K562 (cell line): ENCODE data around the gene DDX54. TPM values are rescaled to one million over a fixed set of nuclear protein-coding genes. Genes with fewer than 3 reads are reported as not detected.

Experiments
- CHD7 ChIP-seq: fragments of 200-600 bp; sonication (generic); IDR thresholded peaks from one replicate; pipeline ENCODE4 v1.6.1; 2012; ENCODE audit warnings: mild to moderate bottlenecking, low read depth, low read length, inconsistent platforms
- DDX20 ChIP-seq: fragments of 450-650 bp; IDR thresholded peaks from 2 replicates; pipeline ENCODE4 v1.6.1; 2016; ENCODE audit warnings: missing genetic modification characterization, low read depth, mild to moderate bottlenecking, missing compliant biosample characterization, moderate library complexity
- E2F3 ChIP-seq: fragments of 250-450 bp; sonication (Bioruptor Pico); IDR thresholded peaks from 2 replicates; pipeline ENCODE4 v1.4.0; 2020; ENCODE audit warnings: mild to moderate bottlenecking
- ETS2 ChIP-seq: IDR thresholded peaks from 2 replicates; pipeline ENCODE4 v1.6.1; 2016; ENCODE audit warnings: borderline replicate concordance, missing genetic modification characterization, mild to moderate bottlenecking, moderate library complexity, missing compliant biosample characterization; ENCODE audit not compliant: poor library complexity, severe bottlenecking
- HOMEZ ChIP-seq: fragments of 250-450 bp; sonication (Bioruptor Pico); IDR thresholded peaks from 2 replicates; pipeline ENCODE4 v1.4.0; 2020; ENCODE audit warnings: mild to moderate bottlenecking, moderate library complexity
- PKNOX1 ChIP-seq: fragments of 450-650 bp; IDR thresholded peaks from 2 replicates; pipeline ENCODE4 v1.6.1; 2016
- RBM39 ChIP-seq: fragments of 200-400 bp; formaldehyde crosslinking; optimal IDR thresholded peaks from 2 replicates; pipeline ENCODE3; 2018; ENCODE audit warnings: low read depth, low read length
- SMARCC2 ChIP-seq: fragments of 450-650 bp; IDR thresholded peaks from 2 replicates; pipeline ENCODE4 v1.6.1; 2017; ENCODE audit warnings: antibody characterized with exemption, moderate library complexity, mild to moderate bottlenecking, low read depth
- TARDBP ChIP-seq: fragments of 450-650 bp; IDR thresholded peaks from 2 replicates; pipeline ENCODE4 v1.6.1; 2016
- YY1 ChIP-seq, 3 experiments: IDR thresholded peaks; 2 replicates each; pipeline ENCODE4 v1.6.1; 2011; ENCODE audit warnings: low read length in 2 of 3, mild to moderate bottlenecking in 2 of 3, moderate library complexity in 2 of 3, borderline replicate concordance in 1 of 3, control low read depth in 1 of 3, low read depth in 1 of 3; ENCODE audit not compliant: insufficient read depth in 3 of 3, insufficient replicate concordance in 2 of 3, control insufficient read depth in 1 of 3, insufficient read length in 1 of 3; ENCODE audit errors: extremely low read depth in 1 of 3
- ZHX1 ChIP-seq: fragments of 150-350 bp; conservative IDR thresholded peaks from 2 replicates; pipeline ENCODE4 v1.6.1; 2014; ENCODE audit warnings: low read length
- polyA plus RNA-seq, 8 experiments: library from polyadenylated mRNA; depleted of rRNA in 4 of 8; stranded (reverse) in 5 of 8; unstranded in 3 of 8; fragments of >200 nt; fragmentation: Nextera tagmentation in 2 of 8; fragmentation: Illumina TruSeq in 1 of 8; extraction: Ambion mirVana in 2 of 8; extraction: Trizol in 1 of 8; gene quantifications; 2 replicates each; pipeline versions ENCODE4 v1.2.1 to v1.2.3, GENCODE V29; 2011 to 2014; ENCODE audit warnings: inconsistent platforms in 1 of 8, missing spikeins in 1 of 8
- total RNA-seq, 7 experiments: library from RNA; depleted of rRNA in 6 of 7; stranded (reverse); fragments of >200 nt in 6 of 7; fragmentation: Illumina TruSeq in 2 of 7; extraction: Trizol in 2 of 7; gene quantifications; 2 replicates each; pipeline versions ENCODE4 v1.2.1 to v1.2.3, GENCODE V29; 2011 to 2021; ENCODE audit warnings: low replicate concordance in 1 of 7

The DDX54 gene
- total and polyA plus RNA-seq, 9 of the 15 experiments (the other 6 are each of a cell fraction or from before 2014, with no cell fraction given) = 1.4 to 135 (median 51.4) TPM

GRCh38 chr12:113184900-113185179, 438 bp downstream of the DDX54 start (continued):
- no peak for TF ChIP-seq CHD7
- TF ChIP-seq RBM39 = no peak
- TF ChIP-seq ZHX1 = no peak
- TF ChIP-seq DDX20 (tag) = no peak
- TF ChIP-seq HOMEZ (CRISPR knock-in tag) = 0 out of 2 replicates have a peak, but pooled peaks have one; percentile 38
- TF ChIP-seq ETS2 (tag) = no peak
- no peak for TF ChIP-seq PKNOX1
- no peak for TF ChIP-seq YY1 (IDR thresholded peaks at IDR 0.05; ENCODE audit: borderline replicate concordance in 1 of 3, control insufficient read depth in 1 of 3, extremely low read depth in 1 of 3, insufficient read depth in 3 of 3, insufficient read length in 1 of 3, insufficient replicate concordance in 2 of 3, low read depth in 1 of 3, low read length in 2 of 3)
- TF ChIP-seq E2F3 = no peak
- no peak for TF ChIP-seq SMARCC2
- 0 out of 2 replicates have a peak, but pooled peaks have one; percentile 14 for TF ChIP-seq TARDBP
